Measurements from ENCODE around the gene CALY. TPM values are rescaled to one million over a fixed set of nuclear protein-coding genes. Genes with fewer than 3 reads are reported as not detected.

CALY gene
- total RNA-seq, 1 experiment from 2014 or later, result not detected

Other genes starting within 250 kb of the CALY start
- not detected in 2 replicates for gene ADGRA1, start 249.0 kb downstream of the CALY start, total RNA-seq (2014; rRNA removed; shearing (Covaris generic))
- gene KNDC1, start 176.7 kb downstream of the CALY start, total RNA-seq (2014; rRNA removed; shearing (Covaris generic)), result not detected in 2 replicates
- not detected in 2 replicates for gene UTF1, start 106.7 kb downstream of the CALY start, total RNA-seq (2014; rRNA removed; shearing (Covaris generic))
- gene VENTX, start 99.0 kb downstream of the CALY start, total RNA-seq (2014; rRNA removed; shearing (Covaris generic)), result not detected in 2 replicates
- 2.9 and 6.2 TPM in 2 replicates for gene ADAM8, start 60.0 kb downstream of the CALY start, total RNA-seq (2014; rRNA removed; shearing (Covaris generic))
- 19.8 and 21.6 TPM in 2 replicates for gene TUBGCP2, start 28.0 kb downstream of the CALY start, total RNA-seq (2014; rRNA removed; shearing (Covaris generic))
- gene ZNF511, start 28.0 kb downstream of the CALY start, total RNA-seq (2014; rRNA removed; shearing (Covaris generic)), result 29.8 and 40.9 TPM in 2 replicates
- gene PRAP1, start 10.5 kb upstream of the CALY start, total RNA-seq (2014; rRNA removed; shearing (Covaris generic)), result not detected in 2 replicates
- gene FUOM, start 21.1 kb upstream of the CALY start, total RNA-seq (2014; rRNA removed; shearing (Covaris generic)), result 0.80 and 2.9 TPM in 2 replicates
- 79.0 and 94.8 TPM in 2 replicates for gene ECHS1, start 36.5 kb upstream of the CALY start, total RNA-seq (2014; rRNA removed; shearing (Covaris generic))
- 0.48 and 2.1 TPM in 2 replicates for gene PAOX, start 42.4 kb upstream of the CALY start, total RNA-seq (2014; rRNA removed; shearing (Covaris generic))
- 35.8 and 51.0 TPM in 2 replicates for gene MTG1, start 57.3 kb upstream of the CALY start, total RNA-seq (2014; rRNA removed; shearing (Covaris generic))
- gene SPRN, start 87.7 kb upstream of the CALY start, total RNA-seq (2014; rRNA removed; shearing (Covaris generic)), result not detected in 2 replicates
- gene SCART1, start 117.0 kb upstream of the CALY start, total RNA-seq (2014; rRNA removed; shearing (Covaris generic)), result 0.06 and 0.40 TPM in 2 replicates
- 0.12 and 2.5 TPM in 2 replicates for gene CYP2E1, start 190.5 kb upstream of the CALY start, total RNA-seq (2014; rRNA removed; shearing (Covaris generic))
- 0.80 TPM in 1 of 2 replicates, not detected in the other for gene SYCE1, start 228.7 kb upstream of the CALY start, total RNA-seq (2014; rRNA removed; shearing (Covaris generic))

Data from Daoy (cell line).